Measurements from ENCODE around the gene S100A6. TPM values are rescaled to one million over a fixed set of nuclear protein-coding genes. Genes with fewer than 3 reads are reported as not detected.

S100A6 gene
- total and polyA plus RNA-seq, 2 donors (not counting 3 experiments of a cell fraction or from before 2014, with no cell fraction given): 552 to 908 TPM

GRCh38 chr1:153557877-153558276 is 22.1 kb upstream of the S100A6 start:
- CTCF ChIA-PET: interaction anchor here (1.0 kb wide), 1 partner anchor 11 kb away, joined by 3 read pairs; no protein-coding TSS in a partner anchor

More at GRCh38 chr1:153557877-153558276, 22.1 kb upstream of the S100A6 start:
- H3K9me1 ChIP-seq (replicated peaks; ENCODE audit: control insufficient read depth, extremely low read depth, insufficient read depth, low read length): no peaks in the 10 kb centered on the region
- H3K4me2 ChIP-seq (ENCODE audit: insufficient read depth, low read length): no peak overlapping the region
- FAIRE-seq (no peak), DNase-seq (ENCODE audit: low read depth, low spot score) (no peak)
- POLR2A ChIA-PET: no interaction called here
- no peak overlapping the region for H3K4me3 ChIP-seq (replicated peaks in 1 of 3; ENCODE audit: insufficient read depth in 1 of 3, low read depth in 1 of 3, low read length in 3 of 3)
- no peak overlapping the region for H2AFZ ChIP-seq (ENCODE audit: low read depth, low read length)
- dilution Hi-C loops (cut with MboI; ENCODE audit: extremely low pct_ligation_motif_present, low sequenced_read_pairs): no loop called here
- intact Hi-C loops (cut with micrococcal nuclease): no loop called here
- no TSS peak for BruUV-seq (replicated peaks)
- H3K27ac ChIP-seq (ENCODE audit: insufficient read depth, low read depth, low read length): no peak overlapping the region
- no peak overlapping the region for H3K9ac ChIP-seq (replicated peaks; ENCODE audit: extremely low read depth, insufficient read depth, low read length)
- H3K4me1 ChIP-seq (ENCODE audit: control insufficient read depth, extremely low read depth, insufficient read depth, low read length): peaks cover 6% of the 10 kb centered on the region
- no peaks in the 10 kb centered on the region for H3K9me3 ChIP-seq (replicated peaks; ENCODE audit: control insufficient read depth, insufficient read depth, low read length)
- no peaks in the 10 kb centered on the region for H3K27me3 ChIP-seq (ENCODE audit: control insufficient read depth in 2 of 2, insufficient read depth in 2 of 2, low read length in 2 of 2)
- no peaks in the 10 kb centered on the region for H4K20me1 ChIP-seq (replicated peaks; ENCODE audit: control insufficient read depth, extremely low read depth, insufficient read depth, low read length)
- TF ChIP-seq MYC (IDR thresholded peaks at IDR 0.05; ENCODE audit: low read depth, low read length) (no peak), CTCF (IDR thresholded peaks at IDR 0.05; ENCODE audit: extremely low read depth in 1 of 2, insufficient read depth in 1 of 2, low read depth in 1 of 2, low read length in 2 of 2) (no peak), GATA2 (IDR thresholded peaks at IDR 0.05; ENCODE audit: insufficient read depth, insufficient read length, low read depth, low read length) (no peak), EZH2 (IDR thresholded peaks at IDR 0.05; ENCODE audit: borderline replicate concordance, low read depth, low read length, severe bottlenecking) (no peak), MAX (IDR thresholded peaks at IDR 0.05; ENCODE audit: insufficient read depth, insufficient read length) (no peak), POLR2AphosphoS5 (IDR thresholded peaks at IDR 0.05; ENCODE audit: insufficient read depth, low read depth, low read length) (no peak), POLR2A (IDR thresholded peaks at IDR 0.05; ENCODE audit: low read depth, low read length) (no peak), FOS (IDR thresholded peaks at IDR 0.05; ENCODE audit: borderline replicate concordance, insufficient read depth, low read length) (no peak)
- H3K36me3 ChIP-seq (ENCODE audit: control insufficient read depth in 2 of 2, extremely low read depth in 1 of 2, insufficient read depth in 2 of 2, low read length in 2 of 2): no peaks in the 10 kb centered on the region
- no peaks in the 10 kb centered on the region for H3K79me2 ChIP-seq (ENCODE audit: control insufficient read depth, insufficient read depth, low read length)
